HepG2 (cell line): ENCODE data around the gene TMEM217. TPM values are rescaled to one million over a fixed set of nuclear protein-coding genes. Genes with fewer than 3 reads are reported as not detected.
A peak's percentile ranks its signal among the peaks of the same experiment; 100 is the strongest.

ENCODE experiments used
- BRCA1 ChIP-seq: sonication (generic); formaldehyde crosslinking; IDR thresholded peaks from 2 replicates; pipeline ENCODE4 v1.4.0; 2020; ENCODE audit warnings: missing genetic modification reagents
- CHD2 ChIP-seq: IDR thresholded peaks from 2 replicates; pipeline ENCODE4 v1.6.1; 2011; ENCODE audit warnings: low read depth, low read length, improper control_type of control experiment
- GPN1 ChIP-seq: sonication (generic); formaldehyde crosslinking; IDR thresholded peaks from 2 replicates; pipeline ENCODE4 v1.5.1; 2020; ENCODE audit warnings: missing genetic modification reagents, borderline replicate concordance
- HCFC1 ChIP-seq: fragments of 150-350 bp; IDR thresholded peaks from 2 replicates; pipeline ENCODE4 v1.6.1; 2014; ENCODE audit warnings: low read depth, low read length
- MEIS1 ChIP-seq: sonication (generic); formaldehyde crosslinking; IDR thresholded peaks from 2 replicates; pipeline ENCODE4 v1.9.0; 2021; ENCODE audit warnings: mild to moderate bottlenecking, missing genetic modification reagents, moderate library complexity, borderline replicate concordance
- MIXL1 ChIP-seq: IDR thresholded peaks from 2 replicates; pipeline ENCODE4 v1.6.1; 2016
- PRMT3 ChIP-seq: sonication (generic); formaldehyde crosslinking; IDR thresholded peaks from 2 replicates; pipeline ENCODE4 v1.8.1; 2022; ENCODE audit warnings: low read depth, mild to moderate bottlenecking, moderate library complexity, missing genetic modification reagents, borderline replicate concordance
- RELA ChIP-seq: sonication (generic); formaldehyde crosslinking; IDR thresholded peaks from 2 replicates; pipeline ENCODE4 v1.4.0; 2020; ENCODE audit warnings: missing genetic modification reagents
- REPIN1 ChIP-seq: sonication (generic); formaldehyde crosslinking; IDR thresholded peaks from 2 replicates; pipeline ENCODE4 v1.8.0; 2022; ENCODE audit warnings: missing genetic modification reagents, low read depth, mild to moderate bottlenecking, borderline replicate concordance
- RFXAP ChIP-seq: sonication (generic); formaldehyde crosslinking; IDR thresholded peaks from 2 replicates; pipeline ENCODE4 v1.4.0; 2020; ENCODE audit warnings: missing genetic modification reagents, borderline replicate concordance
- SCMH1 ChIP-seq: sonication (generic); formaldehyde crosslinking; IDR thresholded peaks from 2 replicates; pipeline ENCODE4 v1.9.0; 2021; ENCODE audit warnings: missing genetic modification reagents, mild to moderate bottlenecking, borderline replicate concordance
- SIX4 ChIP-seq: sonication (generic); formaldehyde crosslinking; IDR thresholded peaks from 2 replicates; pipeline ENCODE4 v1.4.0; 2020; ENCODE audit warnings: missing genetic modification reagents
- SP140L ChIP-seq: sonication (generic); formaldehyde crosslinking; IDR thresholded peaks from 2 replicates; pipeline ENCODE4 v1.4.0; 2020; ENCODE audit warnings: missing genetic modification reagents, borderline replicate concordance
- TOE1 ChIP-seq: sonication (generic); formaldehyde crosslinking; IDR thresholded peaks from 2 replicates; pipeline ENCODE4 v1.4.0; 2020; ENCODE audit warnings: mild to moderate bottlenecking, missing genetic modification reagents
- XRCC5 ChIP-seq: fragments of 200-400 bp; formaldehyde crosslinking; optimal IDR thresholded peaks from 2 replicates; pipeline ENCODE3; 2017; ENCODE audit warnings: mild to moderate bottlenecking, low read length
- ZC3H4 ChIP-seq: sonication (generic); formaldehyde crosslinking; IDR thresholded peaks from 2 replicates; pipeline ENCODE4 v1.4.0; 2020; ENCODE audit warnings: missing genetic modification reagents, borderline replicate concordance
- ZNF136 ChIP-seq: sonication (generic); formaldehyde crosslinking; IDR thresholded peaks from 2 replicates; pipeline ENCODE4 v1.8.1; 2022; ENCODE audit warnings: low read depth, mild to moderate bottlenecking, moderate library complexity, missing genetic modification reagents
- ZNF552 ChIP-seq: sonication (generic); formaldehyde crosslinking; IDR thresholded peaks from 2 replicates; pipeline ENCODE4 v1.9.0; 2022; ENCODE audit warnings: missing genetic modification reagents, mild to moderate bottlenecking, borderline replicate concordance
- ZNF660 ChIP-seq: sonication (generic); formaldehyde crosslinking; IDR thresholded peaks from 2 replicates; pipeline ENCODE4 v1.5.1; 2020; ENCODE audit warnings: mild to moderate bottlenecking, low read depth, missing genetic modification reagents, borderline replicate concordance
- ZNF720 ChIP-seq: sonication (generic); formaldehyde crosslinking; IDR thresholded peaks from 2 replicates; pipeline ENCODE4 v1.4.0; 2020; ENCODE audit warnings: missing genetic modification reagents
- ZNF761 ChIP-seq: sonication (generic); formaldehyde crosslinking; conservative IDR thresholded peaks from 2 replicates; pipeline ENCODE4 v1.4.0; 2020; ENCODE audit warnings: mild to moderate bottlenecking, missing genetic modification reagents
- ZZZ3 ChIP-seq: sonication (generic); formaldehyde crosslinking; IDR thresholded peaks from 2 replicates; pipeline ENCODE4 v1.4.0; 2020; ENCODE audit warnings: missing genetic modification reagents, mild to moderate bottlenecking, borderline replicate concordance
- polyA plus RNA-seq, 8 experiments: library from polyadenylated mRNA; depleted of rRNA in 3 of 8; stranded (reverse) in 7 of 8; unstranded in 1 of 8; fragments of >200 nt; fragmentation: Illumina TruSeq in 4 of 8; extraction: Trizol in 4 of 8; gene quantifications; 2 replicates each; pipeline versions ENCODE4 v1.2.1 to v1.2.3, GENCODE V29; 2011 to 2016; ENCODE audit warnings: low read depth in 4 of 8, missing spikeins in 1 of 8, mixed read lengths in 1 of 8; ENCODE audit not compliant: insufficient read depth in 1 of 8
- total RNA-seq, 5 experiments: library from RNA; depleted of rRNA; stranded (reverse); fragments of >200 nt; fragmentation: Illumina TruSeq; extraction: Trizol; gene quantifications; 2 replicates each; pipeline ENCODE4 v1.2.3, GENCODE V29; 2016; ENCODE audit warnings: low read depth in 1 of 5
- TF ChIP-seq, protein P1 (sequence below): sonication (generic); formaldehyde crosslinking; IDR thresholded peaks from 2 replicates; pipeline ENCODE4 v1.5.0; 2020; ENCODE audit warnings: missing genetic modification reagents
- TF ChIP-seq, protein P2 (sequence below): IDR thresholded peaks from 2 replicates; pipeline ENCODE4 v1.6.1; 2018; ENCODE audit warnings: missing genetic modification reagents
- TF ChIP-seq, protein P3 (sequence below): sonication (generic); formaldehyde crosslinking; IDR thresholded peaks from 2 replicates; pipeline ENCODE4 v1.4.0; 2020; ENCODE audit warnings: missing genetic modification reagents
- TF ChIP-seq, protein P4 (sequence below): sonication (generic); formaldehyde crosslinking; IDR thresholded peaks from 2 replicates; pipeline ENCODE4 v1.4.0; 2020; ENCODE audit warnings: missing genetic modification reagents

The TMEM217 gene
- total and polyA plus RNA-seq, 2 of the 13 experiments (the other 11 are each of a cell fraction or from before 2014, with no cell fraction given) = 2.3 to 3.4 TPM

DNA sequence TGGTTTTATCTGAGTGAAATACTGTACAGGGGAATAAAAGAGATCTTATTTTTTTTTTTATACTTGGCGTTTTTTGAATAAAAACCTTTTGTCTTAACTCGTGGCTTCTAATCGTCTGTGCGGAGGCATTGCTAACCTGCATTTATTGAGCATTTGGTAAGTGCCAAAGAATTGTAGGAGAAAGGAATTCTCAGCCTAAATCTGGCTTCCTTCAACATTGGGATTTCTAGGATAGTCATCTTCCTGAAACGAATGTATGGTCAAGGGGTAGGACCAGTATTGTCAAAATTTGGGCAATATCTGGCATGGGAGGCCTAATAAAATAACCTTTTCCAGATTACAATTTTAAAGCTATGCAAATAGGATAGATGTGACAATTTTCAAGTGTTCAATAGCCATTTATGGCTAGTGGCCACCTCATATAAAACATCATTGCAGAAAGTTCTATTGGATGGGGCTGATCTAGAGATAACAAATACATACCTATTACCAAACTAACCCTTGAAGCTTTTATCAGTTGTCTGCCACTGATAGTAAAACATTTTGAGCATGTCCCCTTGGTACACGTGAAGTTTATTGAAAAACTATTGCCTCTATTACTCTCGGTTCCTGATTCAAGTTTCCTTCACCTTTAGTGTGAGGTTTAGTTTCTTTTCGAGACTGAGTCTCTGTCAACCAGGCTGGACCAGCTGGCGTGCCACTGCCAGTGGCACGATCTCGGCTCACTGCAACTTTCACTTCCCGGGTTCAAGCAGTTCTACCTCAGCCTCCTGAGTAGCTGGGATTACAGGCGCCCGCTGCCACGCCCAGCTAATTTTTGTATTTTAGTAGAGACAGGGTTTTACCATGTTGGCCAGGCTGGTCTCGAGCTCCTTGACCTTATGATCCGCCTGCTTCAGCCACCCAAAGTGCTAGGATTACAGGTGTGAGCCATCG, 82.3 kb downstream of the TMEM217 start (continued):
- no peak for TF ChIP-seq SIX4 (CRISPR knock-in tag)
- no peak for TF ChIP-seq ZZZ3
- no peak for TF ChIP-seq ZNF136 (CRISPR knock-in tag)
- TF ChIP-seq, protein P1, sequence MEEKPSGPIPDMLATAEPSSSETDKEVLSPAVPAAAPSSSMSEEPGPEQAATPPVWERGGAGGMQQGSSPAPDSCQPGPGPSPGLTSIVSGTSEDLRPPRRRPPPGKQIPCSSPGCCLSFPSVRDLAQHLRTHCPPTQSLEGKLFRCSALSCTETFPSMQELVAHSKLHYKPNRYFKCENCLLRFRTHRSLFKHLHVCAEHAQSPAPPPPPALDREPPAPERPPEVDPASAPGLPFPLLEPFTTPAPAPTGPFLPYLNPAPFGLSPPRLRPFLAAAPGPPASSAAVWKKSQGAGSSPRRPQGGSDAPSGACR (CRISPR knock-in tag) = peak; percentile 48; the same call in 1 of the 2 replicates
- no peak for TF ChIP-seq RELA (CRISPR knock-in tag)
- TF ChIP-seq TOE1 (CRISPR knock-in tag) = no peak
- TF ChIP-seq MIXL1 = no peak
- no peak for TF ChIP-seq MEIS1
- TF ChIP-seq, protein P2, sequence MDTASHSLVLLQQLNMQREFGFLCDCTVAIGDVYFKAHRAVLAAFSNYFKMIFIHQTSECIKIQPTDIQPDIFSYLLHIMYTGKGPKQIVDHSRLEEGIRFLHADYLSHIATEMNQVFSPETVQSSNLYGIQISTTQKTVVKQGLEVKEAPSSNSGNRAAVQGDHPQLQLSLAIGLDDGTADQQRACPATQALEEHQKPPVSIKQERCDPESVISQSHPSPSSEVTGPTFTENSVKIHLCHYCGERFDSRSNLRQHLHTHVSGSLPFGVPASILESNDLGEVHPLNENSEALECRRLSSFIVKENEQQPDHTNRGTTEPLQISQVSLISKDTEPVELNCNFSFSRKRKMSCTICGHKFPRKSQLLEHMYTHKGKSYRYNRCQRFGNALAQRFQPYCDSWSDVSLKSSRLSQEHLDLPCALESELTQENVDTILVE (CRISPR knock-in tag) = peak; percentile 39; the same call in 1 of the 2 replicates
- 0 out of 2 replicates have a peak, but pooled peaks have one; percentile 60 for TF ChIP-seq ZC3H4 (CRISPR knock-in tag)
- TF ChIP-seq ZNF660 (CRISPR knock-in tag) = no peak
- no peak for TF ChIP-seq ZNF720 (CRISPR knock-in tag)
- TF ChIP-seq SCMH1 (CRISPR knock-in tag) = no peak
- TF ChIP-seq XRCC5 = no peak
- no peak for TF ChIP-seq BRCA1
- no peak for TF ChIP-seq ZNF552
- no peak for TF ChIP-seq PRMT3 (CRISPR knock-in tag)
- TF ChIP-seq CHD2 = no peak
- TF ChIP-seq SP140L (CRISPR knock-in tag) = no peak
- TF ChIP-seq RFXAP (CRISPR knock-in tag) = no peak
- TF ChIP-seq, protein P3, sequence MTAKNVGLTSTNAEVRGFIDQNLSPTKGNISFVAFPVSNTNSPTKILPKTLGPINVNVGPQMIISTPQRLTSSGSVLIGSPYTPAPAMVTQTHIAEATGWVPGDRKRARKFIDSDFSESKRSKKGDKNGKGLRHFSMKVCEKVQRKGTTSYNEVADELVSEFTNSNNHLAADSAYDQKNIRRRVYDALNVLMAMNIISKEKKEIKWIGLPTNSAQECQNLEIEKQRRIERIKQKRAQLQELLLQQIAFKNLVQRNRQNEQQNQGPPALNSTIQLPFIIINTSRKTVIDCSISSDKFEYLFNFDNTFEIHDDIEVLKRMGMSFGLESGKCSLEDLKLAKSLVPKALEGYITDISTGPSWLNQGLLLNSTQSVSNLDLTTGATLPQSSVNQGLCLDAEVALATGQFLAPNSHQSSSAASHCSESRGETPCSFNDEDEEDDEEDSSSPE (CRISPR knock-in tag) = no peak
- no peak for TF ChIP-seq ZNF761 (CRISPR knock-in tag)
- TF ChIP-seq HCFC1 = no peak
- TF ChIP-seq, protein P4, sequence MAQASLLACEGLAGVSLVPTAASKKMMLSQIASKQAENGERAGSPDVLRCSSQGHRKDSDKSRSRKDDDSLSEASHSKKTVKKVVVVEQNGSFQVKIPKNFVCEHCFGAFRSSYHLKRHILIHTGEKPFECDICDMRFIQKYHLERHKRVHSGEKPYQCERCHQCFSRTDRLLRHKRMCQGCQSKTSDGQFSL = no peak
- no peak for TF ChIP-seq REPIN1
- TF ChIP-seq GPN1 = no peak
